ENCODE data around the gene CPE. TPM values are rescaled to one million over a fixed set of nuclear protein-coding genes. Genes with fewer than 3 reads are reported as not detected.

The CPE gene
- total and polyA plus RNA-seq, 2 of the 4 experiments (the other 2 are of a cell fraction) = 3.6 to 13.5 TPM

- BruUV-seq (replicated peaks) = no TSS peak
- no peak overlapping the region for H2BK120ac ChIP-seq (ENCODE audit: low read depth, low read length)
- no peak overlapping the region for H2BK5ac ChIP-seq (ENCODE audit: low read depth, low read length, poor library complexity, severe bottlenecking)
- H2AFZ ChIP-seq (replicated peaks; ENCODE audit: low read length, poor library complexity) = no peak overlapping the region
- no peaks in the 10 kb centered on the region for H4K20me1 ChIP-seq (ENCODE audit: insufficient read depth, low read length)
- no peak overlapping the region for H2BK20ac ChIP-seq (ENCODE audit: low read depth, low read length)
- ChIA-PET CTCF (no interaction called here), POLR2A (ENCODE audit: unreplicated experiment) (no interaction called here)
- H3K56ac ChIP-seq (ENCODE audit: extremely low read depth, insufficient read depth, low read length) = no peak overlapping the region
- H3K79me1 ChIP-seq (ENCODE audit: low read depth in 1 of 2, low read length in 2 of 2) = no peaks in the 10 kb centered on the region
- no peak overlapping the region for H4K91ac ChIP-seq (ENCODE audit: insufficient read depth, low read depth, low read length)
- dilution Hi-C loops (cut with HindIII; ENCODE audit: low sequenced_read_pairs, unreplicated experiment) (no loop called here), in situ Hi-C loops (cut with MboI; ENCODE audit: low sequenced_read_pairs) (no loop called here), intact Hi-C loops (cut with micrococcal nuclease) (no loop called here)
- WGBS, 2 experiments (ENCODE audit: extremely low coverage in 2 of 2, insufficient read length in 1 of 2) = no CpG with 5 or more reads among the region's 1 CpG
- no peaks in the 10 kb centered on the region for H3K27me3 ChIP-seq (ENCODE audit: control insufficient read depth, insufficient read depth, low read length)
- no peak overlapping the region for H3K18ac ChIP-seq (ENCODE audit: low read depth, low read length)
- H3K9ac ChIP-seq (ENCODE audit: low read depth, low read length) = no peak overlapping the region
- no peak overlapping the region for H4K5ac ChIP-seq (ENCODE audit: low read depth, low read length)
- no peak overlapping the region for H3K23ac ChIP-seq (ENCODE audit: low read depth, low read length)
- no peak for DNase-seq
- no peak overlapping the region for H2BK15ac ChIP-seq (ENCODE audit: low read depth, low read length)
- no peak overlapping the region for H3K4me3 ChIP-seq (ENCODE audit: insufficient read depth, low read depth, low read length)
- H3K4ac ChIP-seq (ENCODE audit: low read depth, low read length) = no peak overlapping the region
- no peak overlapping the region for H2AK5ac ChIP-seq (ENCODE audit: low read depth, low read length)
- H3K9me3 ChIP-seq (ENCODE audit: control insufficient read depth, insufficient read depth, low read length) = no peaks in the 10 kb centered on the region
- no peaks in the 10 kb centered on the region for H3K36me3 ChIP-seq (ENCODE audit: control insufficient read depth, insufficient read depth, low read length)
- H3K9me1 ChIP-seq (ENCODE audit: insufficient read depth, low read length) = no peaks in the 10 kb centered on the region; the same call in 1 of the 2 replicates
- no peak overlapping the region for H3K14ac ChIP-seq (replicated peaks; ENCODE audit: low read depth, low read length)
- no peaks in the 10 kb centered on the region for H3K4me1 ChIP-seq (ENCODE audit: control insufficient read depth, insufficient read depth, low read length)
- no peak for ATAC-seq (ENCODE audit: low read depth)
- TF ChIP-seq MAFK (IDR thresholded peaks at IDR 0.05; ENCODE audit: low read depth, low read length) (no peak), POLR2A (IDR thresholded peaks at IDR 0.05; ENCODE audit: low read depth, low read length) (no peak), CHD1 (IDR thresholded peaks at IDR 0.05; ENCODE audit: low read depth, low read length) (no peak), USF2 (IDR thresholded peaks at IDR 0.05; ENCODE audit: low read depth, low read length) (no peak), BHLHE40 (IDR thresholded peaks at IDR 0.05; ENCODE audit: low read depth, low read length) (no peak), RCOR1 (IDR thresholded peaks at IDR 0.05; ENCODE audit: insufficient replicate concordance, low read length) (no peak), ELK1 (IDR thresholded peaks at IDR 0.05; ENCODE audit: borderline replicate concordance, low read depth, low read length) (no peak), FOS (IDR thresholded peaks at IDR 0.05; ENCODE audit: low read depth, low read length) (no peak), RFX5 (IDR thresholded peaks at IDR 0.05; ENCODE audit: low read depth, low read length) (no peak), MXI1 (IDR thresholded peaks at IDR 0.05; ENCODE audit: borderline replicate concordance, low read depth, low read length) (no peak), CEBPB (IDR thresholded peaks at IDR 0.05; ENCODE audit: low read depth, low read length) (no peak)
- TF ChIP-seq, protein P1, sequence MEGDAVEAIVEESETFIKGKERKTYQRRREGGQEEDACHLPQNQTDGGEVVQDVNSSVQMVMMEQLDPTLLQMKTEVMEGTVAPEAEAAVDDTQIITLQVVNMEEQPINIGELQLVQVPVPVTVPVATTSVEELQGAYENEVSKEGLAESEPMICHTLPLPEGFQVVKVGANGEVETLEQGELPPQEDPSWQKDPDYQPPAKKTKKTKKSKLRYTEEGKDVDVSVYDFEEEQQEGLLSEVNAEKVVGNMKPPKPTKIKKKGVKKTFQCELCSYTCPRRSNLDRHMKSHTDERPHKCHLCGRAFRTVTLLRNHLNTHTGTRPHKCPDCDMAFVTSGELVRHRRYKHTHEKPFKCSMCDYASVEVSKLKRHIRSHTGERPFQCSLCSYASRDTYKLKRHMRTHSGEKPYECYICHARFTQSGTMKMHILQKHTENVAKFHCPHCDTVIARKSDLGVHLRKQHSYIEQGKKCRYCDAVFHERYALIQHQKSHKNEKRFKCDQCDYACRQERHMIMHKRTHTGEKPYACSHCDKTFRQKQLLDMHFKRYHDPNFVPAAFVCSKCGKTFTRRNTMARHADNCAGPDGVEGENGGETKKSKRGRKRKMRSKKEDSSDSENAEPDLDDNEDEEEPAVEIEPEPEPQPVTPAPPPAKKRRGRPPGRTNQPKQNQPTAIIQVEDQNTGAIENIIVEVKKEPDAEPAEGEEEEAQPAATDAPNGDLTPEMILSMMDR (conservative IDR thresholded peaks at IDR 0.05; ENCODE audit: low read depth, low read length) = no peak
- H3K4me2 ChIP-seq (ENCODE audit: low read depth, low read length) = no peak overlapping the region
- H2AK9ac ChIP-seq (replicated peaks; ENCODE audit: low read depth, low read length, poor library complexity) = no peak overlapping the region
- H3K27ac ChIP-seq (ENCODE audit: insufficient read depth, low read length) = no peak overlapping the region
- no peak overlapping the region for H4K8ac ChIP-seq (ENCODE audit: low read depth in 2 of 2, low read length in 2 of 2)
These were observed 64.5 kb downstream of the CPE start for GRCh38 chr4:165443276-165443675.
